Hematopoietic multipotent progenitor cell treated with erythropoietin and hydrocortisone succinate and interleukin-3 and kit ligand, for 6 days (in vitro differentiated cells): Measurements from ENCODE around the gene RNF103.
"Not testable (repeated sequence)": the region's sequence is repeated elsewhere in the genome, so short reads cannot be mapped to it uniquely, and the experiment has no call there.

Experiments used
- DNase-seq: peaks from one replicate; pipeline ENCODE4 v3.0.0-alpha.2; 2015

RNF103 gene

DNA sequence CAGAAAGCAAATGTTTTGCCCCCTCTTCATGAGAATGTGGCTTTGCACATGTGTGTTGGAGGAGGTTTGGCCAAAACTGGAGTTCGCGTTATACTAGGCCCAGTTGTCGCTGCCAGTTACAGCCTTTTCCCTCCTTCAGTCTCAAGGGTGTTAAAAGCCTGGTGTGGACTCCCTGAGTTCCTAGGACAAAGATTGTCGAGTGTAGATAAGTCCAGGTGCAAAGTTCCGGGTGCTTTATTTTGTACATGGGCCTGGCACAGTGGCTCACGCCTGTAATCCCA, 542 bp upstream of the RNF103 start:
- DNase-seq = peak; percentile 46

- DNase-seq = peak; percentile 61
Measured at GRCh38 chr2:86623043-86623493, 597 bp downstream of the RNF103 start.

DNA sequence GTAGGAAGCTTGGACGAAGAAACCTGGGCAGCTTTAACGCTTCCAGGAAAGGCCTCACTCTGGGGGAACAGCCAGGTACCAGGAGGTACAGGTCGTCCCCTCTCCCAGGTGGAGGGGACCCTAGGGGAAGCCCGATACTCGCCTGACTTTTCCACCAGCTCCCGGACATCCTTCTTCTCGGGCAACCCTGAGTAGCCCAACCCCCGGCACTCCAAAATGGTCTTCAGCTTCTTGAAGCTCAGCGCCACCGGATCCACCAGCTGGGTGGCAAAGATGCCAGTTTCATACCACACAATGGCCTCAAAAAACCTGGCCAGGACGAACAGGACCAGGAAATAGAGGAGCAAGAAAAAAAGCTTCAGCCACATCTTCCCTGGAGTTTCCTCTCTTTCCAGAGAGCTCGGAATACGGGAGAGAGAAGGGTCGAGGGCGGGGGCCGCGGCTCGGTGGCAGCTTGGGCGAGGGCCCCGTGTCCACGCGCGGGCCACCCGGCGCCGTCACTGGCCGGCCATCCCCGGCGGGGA, 1.1 kb downstream of the RNF103 start:
- DNase-seq = peak; percentile 65

- DNase-seq = peak; percentile 41
Measured at GRCh38 chr2:86621280-86621943, 2.3 kb downstream of the RNF103 start.

DNA sequence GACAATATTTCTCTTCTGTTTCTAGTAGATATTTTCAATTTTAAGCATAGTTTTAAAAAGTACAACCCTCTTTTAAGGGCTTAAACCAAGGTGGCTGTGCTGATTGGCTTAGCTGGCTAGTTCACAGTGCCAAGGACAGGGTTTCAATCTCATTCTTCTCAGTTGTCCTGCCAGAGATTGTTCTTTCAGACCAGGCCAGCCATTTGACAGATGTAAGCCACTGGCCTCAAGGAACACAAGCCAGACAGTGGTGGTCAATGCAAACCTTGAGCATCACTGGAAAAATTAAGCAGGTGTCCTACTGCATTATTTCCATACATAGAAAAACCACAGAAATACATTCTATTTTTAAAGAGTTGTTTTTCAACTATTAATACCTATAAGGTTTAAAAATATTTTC, 5.9 kb downstream of the RNF103 start:
- DNase-seq = no peak

DNA sequence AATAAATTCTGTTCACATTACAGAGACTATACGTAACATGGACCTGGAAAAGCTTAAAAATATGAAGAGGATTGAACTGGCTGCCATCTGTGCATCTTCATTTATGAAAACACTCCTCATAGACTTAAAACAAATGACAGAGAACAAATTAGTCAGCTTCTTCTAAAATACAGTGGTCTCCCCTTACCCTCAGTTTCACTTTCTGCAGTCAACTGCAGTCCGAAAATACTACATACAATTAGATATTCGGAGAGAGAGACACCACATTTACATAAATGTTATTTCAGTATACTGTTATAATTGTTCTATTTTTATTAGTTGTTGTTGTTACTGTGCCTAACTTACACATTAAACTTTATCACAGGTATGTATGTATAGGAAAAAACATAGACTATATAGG, 6.5 kb downstream of the RNF103 start:
- no peak for DNase-seq

- DNase-seq = no peak
Measured at GRCh38 chr2:86616502-86616901, 7.2 kb downstream of the RNF103 start.

- DNase-seq = no peak
Measured at GRCh38 chr2:86615596-86615995, 8.1 kb downstream of the RNF103 start.

DNA sequence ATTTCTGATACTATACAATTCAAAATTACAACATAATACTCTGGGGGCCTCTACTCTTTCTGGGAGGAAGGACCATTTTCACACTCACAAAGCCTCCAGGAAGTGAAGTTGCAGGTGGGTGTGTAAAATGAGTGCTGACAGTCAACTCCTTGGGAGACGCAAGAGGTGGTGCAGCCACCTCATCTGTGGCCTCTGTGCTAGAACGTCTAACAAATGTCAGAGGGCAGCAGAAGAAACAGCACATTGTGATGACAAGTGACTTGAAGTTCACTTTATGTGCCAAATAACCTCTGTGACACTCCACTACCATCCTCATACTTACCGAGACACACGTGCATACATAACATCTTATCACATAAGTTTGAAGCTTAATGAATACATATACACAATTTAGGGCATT, 10.2 kb downstream of the RNF103 start:
- no peak for DNase-seq

- no peak for DNase-seq
Measured at GRCh38 chr2:86610871-86611270, 12.8 kb downstream of the RNF103 start.

DNA sequence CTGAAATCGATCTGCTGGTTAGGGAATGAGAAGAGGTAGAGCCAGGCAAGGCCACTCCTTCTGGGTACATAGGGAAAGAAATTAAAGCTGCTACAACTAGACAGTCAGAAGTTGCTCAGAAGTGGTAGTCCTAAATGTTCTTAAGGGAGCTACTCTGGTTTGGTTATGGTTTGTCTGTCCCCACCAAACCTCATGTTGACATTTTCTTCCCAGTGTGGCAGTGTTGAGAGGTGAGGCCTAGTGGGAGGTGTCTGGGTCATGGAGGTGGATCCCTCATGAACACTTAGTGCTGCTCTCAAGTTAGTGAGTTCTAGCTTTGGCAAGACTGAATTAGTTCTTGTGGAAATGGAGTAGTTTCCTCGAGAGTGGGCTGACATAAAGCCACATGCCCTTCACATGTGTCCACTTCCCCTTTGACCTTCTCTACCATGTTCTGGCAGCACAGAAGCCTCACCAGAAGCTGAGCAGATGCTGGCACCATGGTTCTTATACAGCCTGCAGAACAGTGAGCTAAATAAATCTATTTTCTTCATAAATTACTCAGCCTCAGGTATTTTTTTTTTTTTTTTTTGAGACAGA, 14.7 kb downstream of the RNF103 start:
- DNase-seq = no peak

DNA sequence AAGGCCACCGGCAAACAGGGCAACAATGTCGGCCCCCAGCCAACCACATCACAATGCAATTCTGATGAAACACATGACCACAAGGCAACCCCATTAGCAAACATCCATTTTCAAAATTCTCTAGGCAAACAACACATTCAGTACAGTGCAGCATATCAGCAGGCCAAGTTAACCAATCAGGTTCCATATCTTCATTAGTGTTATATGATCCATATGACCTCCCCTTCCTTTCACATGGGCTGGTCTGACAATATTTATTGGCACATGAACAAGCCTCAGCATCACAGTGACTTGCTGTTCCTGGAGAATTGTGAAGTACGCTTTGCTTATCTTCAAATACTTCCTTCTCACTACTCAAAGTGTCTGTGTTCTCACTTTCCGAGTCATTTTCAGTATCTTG, 19.8 kb downstream of the RNF103 start:
- peak; percentile 50 for DNase-seq

DNA sequence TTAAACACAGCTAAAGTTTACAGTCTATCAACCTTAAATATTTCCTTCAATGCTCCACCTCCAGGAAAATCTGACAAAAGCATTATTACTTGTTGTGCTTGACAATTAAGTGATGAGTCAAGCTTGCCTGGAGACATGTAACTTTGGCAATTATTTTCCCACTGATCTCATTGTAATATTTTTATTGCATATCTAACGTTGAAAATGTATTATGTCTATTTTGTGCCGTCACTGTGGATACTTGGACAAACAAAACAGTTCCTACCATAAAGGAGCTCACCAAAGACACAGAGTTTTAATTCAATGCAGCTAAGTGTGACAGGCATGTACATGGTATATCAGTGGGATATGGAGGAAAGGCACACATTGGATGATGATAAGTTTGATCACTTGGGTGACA, 24.7 kb downstream of the RNF103 start:
- no peak for DNase-seq

DNA sequence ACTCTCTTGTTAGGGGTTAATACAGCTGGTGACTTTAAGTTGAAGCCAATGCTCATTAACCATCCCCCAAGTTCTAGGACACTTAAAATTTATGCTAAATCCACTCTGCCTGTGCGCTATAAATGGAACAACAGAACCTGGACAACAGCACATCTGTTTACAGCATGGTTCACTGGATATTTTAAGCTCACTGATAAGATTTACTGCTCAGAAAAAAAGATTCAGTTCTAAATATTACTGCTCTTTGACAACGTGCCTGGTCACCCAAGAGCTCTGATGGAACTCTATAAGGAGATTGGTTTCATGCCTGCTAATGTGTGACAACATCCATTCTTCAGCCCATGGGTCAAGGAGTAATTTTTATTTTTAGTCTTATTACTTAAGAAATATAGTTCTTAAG, 27.5 kb downstream of the RNF103 start:
- DNase-seq = no peak

DNA sequence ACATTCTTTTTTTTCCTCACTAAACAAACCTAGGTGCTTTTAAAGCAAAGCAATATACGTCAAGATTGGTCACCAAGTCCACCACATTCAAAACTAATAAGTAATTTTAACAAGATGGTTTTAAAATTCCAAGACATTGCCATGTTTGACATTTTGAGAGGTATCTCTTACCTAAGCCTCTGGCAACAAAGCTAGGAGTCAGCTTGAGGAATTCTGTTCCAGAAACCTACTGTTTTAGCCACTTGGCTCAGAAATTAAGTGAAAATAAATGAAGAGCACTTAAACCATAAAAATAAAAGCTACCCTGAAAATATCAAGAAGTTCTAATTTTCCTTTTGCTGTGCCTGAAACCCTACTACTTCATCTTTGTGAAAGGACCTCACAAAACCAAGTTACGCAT, 30.4 kb downstream of the RNF103 start:
- DNase-seq = no peak

DNA sequence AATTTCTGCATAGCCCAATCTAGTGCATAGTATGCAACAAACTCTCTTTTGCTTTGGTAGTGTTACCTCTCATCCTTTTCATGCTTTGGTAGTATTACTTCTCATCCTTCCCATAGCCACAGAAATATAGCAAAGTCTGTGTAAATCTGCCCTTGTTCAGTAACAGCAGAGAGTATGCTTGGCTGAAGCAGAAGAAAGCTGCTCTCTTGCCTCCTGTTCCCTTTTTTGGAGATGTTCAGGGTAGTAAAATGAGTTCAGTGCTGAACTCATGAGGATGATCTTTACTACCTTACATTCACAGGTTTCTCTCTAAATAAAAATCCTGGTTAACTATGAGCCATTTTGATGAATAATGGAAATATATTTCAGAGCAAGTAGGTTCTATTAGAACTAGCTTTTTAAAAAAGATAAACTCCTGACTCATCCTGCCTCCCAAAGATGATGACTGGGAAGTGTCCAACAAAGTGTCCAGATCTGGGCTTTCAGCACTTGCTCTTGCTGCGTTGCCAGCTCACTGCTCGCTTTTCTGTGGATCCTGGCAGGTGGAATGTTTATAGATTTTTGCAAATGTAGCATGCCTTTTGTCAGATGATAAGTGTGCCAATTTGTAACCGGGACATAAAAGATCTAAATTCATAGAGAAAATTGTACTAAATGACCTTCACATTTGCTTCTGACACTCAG, 31.0 kb downstream of the RNF103 start:
- DNase-seq = no peak

DNA sequence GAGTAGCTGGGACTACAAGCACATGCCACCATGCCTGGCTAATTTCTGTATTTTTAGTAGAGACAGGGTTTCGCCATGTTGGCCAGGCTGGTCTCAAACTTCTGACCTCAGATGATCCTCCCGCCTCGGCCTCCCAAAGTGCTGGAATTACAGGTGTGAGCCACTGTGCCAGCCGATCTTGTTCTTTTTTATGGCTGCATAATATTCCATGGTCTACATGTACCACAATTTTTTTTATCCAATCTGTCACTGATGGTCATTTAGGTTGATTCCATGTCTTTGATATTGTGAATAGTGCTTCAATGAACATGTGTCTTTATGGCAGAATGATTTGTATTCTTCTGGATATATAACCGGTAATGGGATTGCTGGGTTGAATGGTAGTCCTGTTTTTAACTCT, 34.0 kb downstream of the RNF103 start:
- DNase-seq = not testable (repeated sequence)

- DNase-seq = peak; percentile 71
Measured at GRCh38 chr2:86584151-86584913, 39.3 kb downstream of the RNF103 start.

DNA sequence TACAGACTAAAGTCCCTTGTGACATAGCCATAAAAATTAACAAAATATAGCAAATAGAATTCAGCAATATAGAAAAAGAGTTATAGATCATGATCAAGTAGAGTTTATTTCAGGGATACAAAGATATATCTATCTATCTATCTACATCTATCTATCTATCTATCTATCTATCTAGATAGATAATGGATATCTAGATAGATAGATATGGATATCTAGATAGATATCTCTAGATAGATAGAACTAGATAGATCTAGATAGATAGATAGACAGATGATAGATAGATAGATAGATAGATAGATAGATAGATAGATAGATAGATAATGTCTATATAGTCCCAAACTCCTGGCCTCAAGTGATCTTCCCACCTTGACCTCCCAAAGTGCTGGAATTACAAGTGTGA, 43.1 kb downstream of the RNF103 start:
- DNase-seq = no peak

DNA sequence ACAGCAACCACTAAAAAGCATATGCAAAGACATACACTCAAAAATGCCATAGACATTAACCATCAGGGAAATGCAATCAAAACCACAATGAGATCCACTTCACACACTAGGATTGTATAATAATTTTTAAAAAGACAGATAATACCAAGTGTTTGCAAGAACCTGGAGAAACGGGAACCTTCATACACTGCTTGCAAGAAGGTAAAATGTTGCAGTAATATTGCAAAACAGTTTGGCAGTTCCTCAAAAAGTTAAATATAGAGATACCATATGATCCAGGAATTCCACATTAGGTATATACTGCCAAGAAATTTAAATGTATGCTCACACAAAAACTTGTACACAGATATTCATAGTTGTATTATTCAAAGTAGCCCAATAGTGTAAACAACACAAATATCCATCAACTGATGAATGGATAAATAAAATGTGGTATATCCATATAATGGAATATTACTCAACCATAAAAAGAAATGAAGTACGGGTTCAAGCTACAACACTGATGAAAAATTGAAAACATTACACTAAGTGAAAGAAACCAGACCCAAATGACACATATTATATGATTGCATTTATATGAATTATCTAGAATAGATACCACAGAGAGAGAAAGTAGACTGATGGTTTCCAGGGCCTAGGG, 45.7 kb downstream of the RNF103 start:
- DNase-seq = no peak

DNA sequence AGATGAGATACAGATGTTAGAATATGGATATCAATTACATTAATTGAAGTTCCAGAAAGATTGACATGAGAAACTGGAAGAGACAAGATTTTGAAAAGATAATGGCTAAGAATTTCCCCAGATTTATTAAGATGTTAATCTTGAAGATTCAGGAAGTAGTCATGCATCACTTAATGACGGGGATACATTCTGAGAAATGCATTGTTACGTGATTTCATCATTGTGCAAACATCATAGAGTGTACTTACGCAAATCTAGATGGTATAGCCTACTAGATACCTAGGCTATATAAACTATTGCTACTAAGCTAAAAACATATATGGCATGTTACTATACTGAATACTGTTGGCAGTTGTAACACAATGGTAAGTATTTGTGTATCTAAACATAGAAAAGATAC, 53.6 kb downstream of the RNF103 start:
- DNase-seq = no peak

DNA sequence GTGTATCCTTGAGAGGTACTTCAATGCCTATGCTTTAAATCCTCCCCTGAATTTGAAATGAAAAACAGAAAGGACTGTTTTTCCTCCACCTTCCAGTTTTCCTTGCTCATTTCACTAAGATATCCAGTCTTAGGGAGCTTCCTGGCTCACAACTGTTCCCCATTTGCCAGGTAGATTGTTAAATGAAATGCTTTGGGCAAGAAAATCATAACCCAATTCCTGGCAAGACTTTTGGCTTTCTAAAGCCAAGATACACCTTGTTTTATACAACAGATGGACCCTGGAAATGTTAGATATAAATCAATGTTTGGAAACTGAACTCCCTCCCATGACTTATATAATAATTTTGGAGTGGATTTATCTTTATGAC, 56.9 kb downstream of the RNF103 start:
- DNase-seq = no peak

DNA sequence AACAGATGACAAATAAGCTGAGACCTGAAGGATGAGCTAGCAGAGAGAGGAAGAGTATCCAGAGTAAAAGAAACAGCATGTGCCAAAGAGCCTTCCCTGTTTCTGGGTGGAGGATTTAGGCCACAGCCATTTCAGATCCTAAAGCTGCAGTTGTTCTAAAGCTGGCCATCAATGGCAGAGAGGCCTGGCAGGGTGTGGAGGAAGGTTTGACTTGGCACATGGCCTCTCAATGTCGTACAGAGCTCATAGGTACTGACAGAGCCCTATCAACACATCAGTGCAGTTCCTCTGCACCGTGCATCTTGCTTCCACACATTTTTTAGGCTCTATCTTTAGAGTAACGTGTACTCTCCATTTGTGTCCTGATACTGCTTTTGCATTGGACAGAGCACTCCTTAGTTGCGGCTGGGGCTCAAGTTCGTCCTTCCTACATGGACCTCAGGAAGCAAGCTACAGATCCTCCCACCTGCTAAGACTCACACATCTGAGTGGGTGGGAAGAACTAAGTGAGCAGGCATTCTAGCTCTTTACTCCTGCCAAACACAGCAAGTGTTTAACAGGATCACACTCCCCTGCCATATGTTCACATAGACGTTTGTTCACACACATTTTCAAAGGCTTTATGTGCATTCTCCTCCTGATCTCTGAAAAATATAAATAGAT, 57.4 kb downstream of the RNF103 start:
- no peak for DNase-seq
